HG03025 (cell line): Measurements from ENCODE around the gene SHQ1.

Experiments used
- ATAC-seq: cut with Tn5 transposase; IDR thresholded peaks from one replicate; pipeline ENCODE4 v1.9.1; 2021; ENCODE audit warnings: mild to moderate bottlenecking, moderate library complexity; ENCODE audit not compliant: unreplicated experiment, low FRiP score

Gene SHQ1

DNA sequence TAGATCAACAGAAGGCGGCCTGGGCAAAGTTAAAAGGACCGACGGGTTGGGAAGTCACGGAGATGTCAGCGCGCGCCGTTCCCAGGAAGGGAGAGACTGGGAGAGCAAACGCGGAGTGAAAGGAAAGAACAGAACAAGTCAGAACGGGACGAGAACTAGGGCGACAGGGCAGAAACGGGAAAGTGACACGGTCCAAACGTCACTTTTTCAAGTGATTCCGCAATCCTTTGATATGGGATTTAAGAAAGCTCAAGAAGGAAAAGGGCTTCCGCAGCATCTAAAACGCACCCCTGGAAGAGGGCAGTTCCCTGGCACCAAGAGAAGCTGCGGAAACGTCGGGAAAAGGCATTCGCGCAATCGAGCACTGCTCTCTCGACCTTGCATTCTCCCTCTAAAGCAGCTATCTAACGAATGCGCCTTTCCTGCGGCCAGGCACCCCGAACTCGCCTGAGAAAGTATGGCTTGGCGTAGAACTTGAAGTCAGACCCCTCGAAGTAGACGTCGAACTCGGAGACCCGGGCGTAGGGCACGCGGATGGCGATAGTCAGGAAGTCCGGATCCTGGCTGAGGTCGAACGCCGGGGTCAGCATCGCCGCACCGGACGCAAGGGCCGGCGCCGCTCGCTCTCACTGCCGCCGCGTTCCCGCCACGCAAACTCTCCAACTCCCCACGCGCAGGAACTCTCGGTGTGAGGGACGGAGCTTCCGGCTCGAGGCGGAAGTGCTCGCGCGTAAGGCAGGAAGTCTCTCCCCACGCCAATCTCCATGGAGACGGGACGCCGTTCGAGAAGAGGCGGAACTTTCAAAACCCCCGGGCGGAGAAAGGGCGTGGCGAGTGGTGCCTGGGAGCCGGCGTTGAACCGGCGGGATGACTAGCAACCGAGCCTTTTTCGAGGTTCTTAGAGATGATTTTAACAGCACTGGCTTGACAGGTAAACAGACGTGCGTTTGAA lies at the start of gene SHQ1:
SHQ1 (minus strand) TSS at position 695 of the 952 bp plus-strand sequence; CDS start at position 590, 105 bp downstream.
- peak; percentile 94 for ATAC-seq

DNA sequence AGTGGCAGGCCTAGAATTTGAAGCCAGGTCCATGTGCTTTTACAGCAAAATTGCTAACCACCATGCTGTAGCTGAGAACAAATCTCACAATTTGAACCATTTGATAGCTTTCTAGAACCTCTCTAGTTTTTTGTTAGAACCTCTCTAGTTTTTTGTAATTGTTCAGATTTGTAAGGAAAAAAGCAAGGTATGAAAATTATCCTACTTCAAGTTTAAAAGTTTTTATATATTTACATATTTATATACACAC lies 49.4 kb upstream of the SHQ1 start:
- ATAC-seq = no peak

DNA sequence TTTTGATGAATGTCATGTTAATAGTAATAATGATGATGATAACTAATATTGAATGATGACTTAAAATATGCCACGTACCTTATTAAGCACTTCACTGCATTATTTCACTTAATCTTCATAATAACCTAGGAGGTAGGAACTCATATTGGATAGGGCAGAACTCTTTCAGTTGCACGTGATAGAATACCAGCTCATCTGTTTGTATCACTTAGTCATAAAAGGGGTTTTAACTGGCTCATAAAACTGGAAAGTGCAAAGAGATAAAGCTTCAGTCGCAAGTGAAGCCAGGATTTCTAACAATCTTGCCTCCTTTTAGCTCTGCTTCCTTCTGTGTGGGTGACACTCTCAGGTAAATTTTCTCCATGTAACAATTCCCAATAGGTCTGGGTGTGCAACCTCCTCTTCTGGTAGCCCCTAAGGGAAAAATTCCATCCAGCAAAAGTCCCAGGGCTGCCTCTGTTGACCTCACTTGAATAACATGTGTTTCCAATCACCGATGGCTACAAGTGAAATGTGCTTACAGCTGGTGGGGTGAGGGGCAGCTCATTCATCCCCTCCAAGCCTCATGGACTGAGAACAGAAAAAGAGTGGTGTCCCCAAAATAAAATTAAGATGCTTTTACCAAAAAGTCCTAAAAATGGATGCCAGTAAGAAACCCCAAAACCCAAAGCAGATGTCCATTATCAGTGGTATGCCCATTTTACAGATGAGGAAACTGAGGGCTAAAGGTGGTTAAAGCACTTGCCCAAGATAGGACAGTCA lies 48.9 kb upstream of the SHQ1 start:
- ATAC-seq = no peak

GRCh38 chr3:72894976-72895552 lies 46.8 kb upstream of the SHQ1 start:
- no peak for ATAC-seq

GRCh38 chr3:72892870-72893269 lies 44.6 kb upstream of the SHQ1 start:
- no peak for ATAC-seq

DNA sequence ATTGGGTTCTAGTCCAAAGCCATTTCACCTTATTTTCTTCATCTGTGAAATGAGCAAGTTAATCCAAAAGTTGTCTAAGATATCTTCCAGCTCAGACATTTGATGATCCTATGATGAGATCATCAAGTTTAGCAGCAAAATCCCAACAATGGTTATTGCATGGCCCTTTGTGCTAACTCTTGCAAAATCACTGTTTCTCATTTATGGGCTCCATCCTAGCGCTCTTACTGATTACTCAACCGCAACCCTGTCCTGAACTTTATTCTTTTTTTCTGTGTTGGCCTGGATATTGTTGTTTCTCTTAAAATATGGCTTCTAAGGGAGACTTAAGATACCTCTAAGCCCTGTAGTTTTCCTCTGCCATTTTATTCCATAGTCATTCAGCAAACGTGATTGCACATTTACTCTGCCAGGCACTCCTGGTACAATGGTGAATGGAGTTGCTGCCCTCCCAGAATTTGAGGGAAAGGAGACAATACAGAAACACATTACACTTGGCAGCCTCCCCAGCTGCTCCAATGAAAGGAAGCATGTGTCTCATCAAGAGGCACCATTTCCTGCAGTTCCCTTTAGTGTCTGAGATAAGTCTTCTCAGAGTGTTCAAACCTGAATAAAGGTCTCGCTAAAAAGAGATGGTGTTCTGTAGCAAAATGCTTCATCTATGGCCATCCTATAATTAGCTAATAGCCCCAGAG lies 44.0 kb upstream of the SHQ1 start:
- no peak for ATAC-seq

GRCh38 chr3:72891053-72891855 lies 43.0 kb upstream of the SHQ1 start:
- ATAC-seq = no peak

- ATAC-seq = no peak
Observed at GRCh38 chr3:72890166-72890925, 42.1 kb upstream of the SHQ1 start.

GRCh38 chr3:72889310-72890165 lies 41.3 kb upstream of the SHQ1 start:
- no peak for ATAC-seq

- ATAC-seq = no peak
Observed at GRCh38 chr3:72888546-72889309, 40.5 kb upstream of the SHQ1 start.

- ATAC-seq = peak; percentile 57
Observed at GRCh38 chr3:72887705-72888545, 39.7 kb upstream of the SHQ1 start, which contains the start of gene GXYLT2. Gene GXYLT2, plus strand, starts transcription at chr3:72888046. Its CDS starts 188 bp downstream, at chr3:72888234.

GRCh38 chr3:72887343-72887704 lies 39.1 kb upstream of the SHQ1 start:
- no peak for ATAC-seq

DNA sequence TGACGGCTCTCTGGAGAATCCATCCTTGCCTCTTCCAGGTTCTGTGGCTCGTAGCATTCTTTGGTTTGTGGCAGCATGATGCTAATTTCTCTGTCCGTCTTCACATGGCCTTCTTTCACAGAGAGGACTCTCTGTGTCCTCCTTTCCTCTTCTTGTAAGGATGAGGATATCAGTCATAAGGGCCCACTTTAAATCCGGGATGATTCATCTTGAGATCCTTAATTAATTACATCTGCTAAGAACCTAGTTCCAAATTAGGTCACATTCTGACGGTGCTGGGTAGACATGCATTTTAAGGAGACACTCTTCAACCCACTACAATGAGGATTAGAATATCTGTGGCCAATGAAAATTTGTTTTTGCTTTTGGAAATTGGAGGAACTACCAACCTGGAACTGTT lies 23.9 kb upstream of the SHQ1 start:
- no peak for ATAC-seq

- no peak for ATAC-seq
Observed at GRCh38 chr3:72862314-72863090, 14.3 kb upstream of the SHQ1 start.

DNA sequence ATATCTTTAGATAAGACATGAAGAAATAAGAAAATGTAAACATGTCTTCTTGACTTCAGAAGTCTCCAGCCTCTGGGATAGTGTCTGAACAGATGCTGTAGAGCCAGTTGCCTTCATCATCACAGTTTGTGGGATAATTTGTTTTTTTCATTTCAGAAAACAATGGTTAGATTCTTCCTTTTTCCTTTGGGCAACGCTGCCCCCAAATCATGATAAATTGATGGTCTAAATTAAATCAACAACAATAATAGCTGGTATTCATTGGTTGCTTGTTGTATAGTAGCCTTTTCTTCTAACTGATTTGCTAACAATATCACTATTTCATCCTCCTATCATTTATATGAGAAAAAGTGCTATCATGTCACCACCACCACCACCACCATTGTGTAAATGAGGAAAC lies 12.6 kb upstream of the SHQ1 start:
- ATAC-seq = no peak

- no peak for ATAC-seq
Observed at GRCh38 chr3:72860053-72860452, 11.8 kb upstream of the SHQ1 start.
